H1 (cell line): ENCODE data around the gene VDR. TPM values are rescaled to one million over a fixed set of nuclear protein-coding genes. Genes with fewer than 3 reads are reported as not detected.
A peak's percentile ranks its signal among the peaks of the same experiment; 100 is the strongest.

ENCODE experiments used
- CTCF ChIA-PET: fragments of 300-600 bp; sonication (Branson Sonifier 250); formaldehyde crosslinking; loops from one replicate; lab custom pipeline; 2021; ENCODE audit not compliant: partially characterized antibody; lab: Charles Lee
- POLR2A ChIA-PET: fragments of 300-600 bp; sonication (Branson Sonifier 250); formaldehyde crosslinking; loops from one replicate; lab custom pipeline; 2021; ENCODE audit warnings: inconsistent platforms; ENCODE audit not compliant: partially characterized antibody; lab: Charles Lee
- DNase-seq, 2 experiments: peaks; one replicate each; pipeline versions ENCODE4 v3.0.0 to v3.0.0-alpha.2; 2010 to 2022; ENCODE audit warnings: low spot score in 2 of 2, low read depth in 1 of 2, mixed read lengths in 1 of 2
- FAIRE-seq: peaks from 2 replicates; lab custom pipeline; 2011; peaks lifted over from hg19 to GRCh38; lab: Jason Lieb, UNC
- H2AFZ ChIP-seq: 2 replicates; pipeline ENCODE4 v1.8.1; 2012; ENCODE audit warnings: low read length, inconsistent platforms
- H2AK5ac ChIP-seq: 2 replicates; pipeline ENCODE4 v1.6.1; 2013; ENCODE audit warnings: low read depth, low read length
- H2BK120ac ChIP-seq: replicated peaks from 2 replicates; pipeline ENCODE3; 2013; ENCODE audit warnings: low read depth, low read length, inconsistent platforms
- H2BK12ac ChIP-seq: 2 replicates; pipeline ENCODE4 v1.6.1; 2013; ENCODE audit warnings: low read depth, low read length
- H2BK15ac ChIP-seq: 2 replicates; pipeline ENCODE4 v1.6.1; 2013; ENCODE audit warnings: low read length
- H2BK20ac ChIP-seq: 2 replicates; pipeline ENCODE4 v1.6.1; 2013; ENCODE audit warnings: low read length
- H2BK5ac ChIP-seq: 2 replicates; pipeline ENCODE4 v1.6.1; 2013; ENCODE audit warnings: low read depth, low read length
- H3K14ac ChIP-seq: 2 replicates; pipeline ENCODE4 v1.6.1; 2013; ENCODE audit warnings: inconsistent platforms; ENCODE audit not compliant: insufficient read length
- H3K18ac ChIP-seq: 2 replicates; pipeline ENCODE4 v1.6.1; 2013; ENCODE audit warnings: low read length; ENCODE audit errors: extremely low read depth
- H3K23ac ChIP-seq: 2 replicates; pipeline ENCODE4 v1.6.1; 2013; ENCODE audit warnings: inconsistent platforms; ENCODE audit not compliant: insufficient read length
- H3K23me2 ChIP-seq: 2 replicates; pipeline ENCODE4 v1.6.1; 2013; ENCODE audit warnings: low read depth, low read length
- H3K27ac ChIP-seq: 2 replicates; pipeline ENCODE4 v1.6.1; 2011; ENCODE audit warnings: low read depth, low read length, inconsistent platforms
- H3K27me3 ChIP-seq, 4 experiments: replicated peaks in 1 of 4; 1 replicate in 1 of 4; 2 replicates in 3 of 4; pipeline versions ENCODE4 v1.6.1 to v1.8.1; 2011 to 2013; ENCODE audit warnings: low read length in 3 of 4, mild to moderate bottlenecking in 3 of 4, inconsistent platforms in 2 of 4, mixed read lengths in 2 of 4, moderate library complexity in 1 of 4; ENCODE audit not compliant: control insufficient read depth in 3 of 4, insufficient read depth in 3 of 4; ENCODE audit errors: extremely low read depth in 1 of 4
- H3K36me3 ChIP-seq, 4 experiments: 2 replicates each; pipeline versions ENCODE4 v1.6.1 to v1.8.1; 2011 to 2013; ENCODE audit warnings: mild to moderate bottlenecking in 4 of 4, low read length in 3 of 4, moderate library complexity in 2 of 4, control low read depth in 1 of 4, inconsistent platforms in 1 of 4; ENCODE audit not compliant: insufficient read depth in 4 of 4, control insufficient read depth in 2 of 4
- H3K4ac ChIP-seq: replicated peaks from 2 replicates; pipeline ENCODE3; 2013; ENCODE audit warnings: low read length, low read depth, mixed read lengths, inconsistent platforms; ENCODE audit not compliant: insufficient read length
- H3K4me1 ChIP-seq, 4 experiments: replicated peaks in 1 of 4; 1 replicate in 1 of 4; 2 replicates in 3 of 4; pipeline versions ENCODE4 v1.6.1 to v1.8.1; 2011 to 2013; ENCODE audit warnings: low read length in 3 of 4, inconsistent platforms in 2 of 4, mixed read lengths in 1 of 4; ENCODE audit not compliant: insufficient read depth in 4 of 4, control insufficient read depth in 3 of 4
- H3K4me2 ChIP-seq, 2 experiments: 2 replicates each; pipeline versions ENCODE4 v1.6.1 to v1.8.1; 2011 to 2013; ENCODE audit warnings: low read depth in 2 of 2, low read length in 2 of 2, control low read depth in 1 of 2, inconsistent platforms in 1 of 2, mild to moderate bottlenecking in 1 of 2; ENCODE audit not compliant: insufficient read depth in 1 of 2
- H3K4me3 ChIP-seq, 4 experiments: fragments of 200-600, 300-600 bp in 1 of 4; sonication (generic), shearing (Covaris generic), sonication (Bioruptor Twin) in 1 of 4; 2 replicates each; pipeline versions ENCODE4 v1.5.1 to v1.8.1; 2011 to 2016; ENCODE audit warnings: low read length in 4 of 4, low read depth in 3 of 4, control low read depth in 2 of 4, inconsistent platforms in 2 of 4, mild to moderate bottlenecking in 2 of 4, mixed read lengths in 1 of 4, moderate library complexity in 1 of 4; ENCODE audit not compliant: insufficient read depth in 2 of 4; ENCODE audit errors: extremely low read depth in 1 of 4
- H3K56ac ChIP-seq: replicated peaks from 2 replicates; pipeline ENCODE3; 2013; ENCODE audit warnings: low read depth, mild to moderate bottlenecking, mixed read lengths, low read length, inconsistent platforms; ENCODE audit not compliant: insufficient read length
- H3K79me1 ChIP-seq: 2 replicates; pipeline ENCODE4 v1.6.1; 2013; ENCODE audit warnings: low read depth, low read length, control low read depth
- H3K79me2 ChIP-seq, 2 experiments: 2 replicates each; pipeline versions ENCODE4 v1.6.1 to v1.8.1; 2012 to 2013; ENCODE audit warnings: low read length in 2 of 2, mild to moderate bottlenecking in 2 of 2, inconsistent platforms in 1 of 2; ENCODE audit not compliant: insufficient read depth in 2 of 2, control insufficient read depth in 1 of 2
- H3K9ac ChIP-seq, 4 experiments: replicated peaks in 1 of 4; 1 replicate in 1 of 4; 2 replicates in 3 of 4; pipeline versions ENCODE4 v1.6.1 to v1.8.1; 2011 to 2013; ENCODE audit warnings: low read depth in 3 of 4, low read length in 3 of 4, control low read depth in 2 of 4, mild to moderate bottlenecking in 2 of 4, moderate library complexity in 2 of 4, inconsistent platforms in 1 of 4; ENCODE audit errors: extremely low read depth in 1 of 4
- H3K9me3 ChIP-seq, 2 experiments: 2 replicates each; pipeline versions ENCODE4 v1.6.1 to v1.8.1; 2012 to 2013; ENCODE audit warnings: mild to moderate bottlenecking in 2 of 2, moderate library complexity in 2 of 2, control low read depth in 1 of 2, inconsistent platforms in 1 of 2, low read depth in 1 of 2, low read length in 1 of 2, mixed read lengths in 1 of 2; ENCODE audit not compliant: insufficient read depth in 2 of 2
- H4K20me1 ChIP-seq, 2 experiments: replicated peaks in 1 of 2; 2 replicates each; pipeline versions ENCODE3 to v1.8.1; 2011 to 2013; ENCODE audit warnings: inconsistent platforms in 2 of 2, low read length in 2 of 2, mild to moderate bottlenecking in 1 of 2; ENCODE audit not compliant: insufficient read depth in 2 of 2, control insufficient read depth in 1 of 2
- H4K5ac ChIP-seq: 2 replicates; pipeline ENCODE4 v1.6.1; 2013; ENCODE audit warnings: low read length, low read depth, mixed read lengths, inconsistent platforms; ENCODE audit not compliant: insufficient read length
- H4K8ac ChIP-seq: 2 replicates; pipeline ENCODE4 v1.8.0; 2013; ENCODE audit warnings: mild to moderate bottlenecking, moderate library complexity, low read length, inconsistent platforms; ENCODE audit not compliant: insufficient read depth; ENCODE audit errors: extremely low read depth
- H4K91ac ChIP-seq: replicated peaks from 2 replicates; pipeline ENCODE3; 2013; ENCODE audit warnings: low read length, mixed read lengths, inconsistent platforms; ENCODE audit not compliant: insufficient read length
- CBX8 ChIP-seq: fragments of 300-800, 300-1000 bp; sonication (generic); IDR thresholded peaks from 2 replicates; pipeline ENCODE4 v1.7.1; 2016; ENCODE audit warnings: low read depth, low read length, borderline replicate concordance
- CTBP2 ChIP-seq: IDR thresholded peaks from 2 replicates; pipeline ENCODE4 v1.7.0; 2011; ENCODE audit warnings: borderline replicate concordance, mild to moderate bottlenecking, moderate library complexity, mixed read lengths, low read length; ENCODE audit not compliant: insufficient read depth, insufficient read length
- EGR1 ChIP-seq: IDR thresholded peaks from 2 replicates; pipeline ENCODE4 v1.6.1; 2011; ENCODE audit warnings: low read depth, low read length, borderline replicate concordance
- JUND ChIP-seq: IDR thresholded peaks from 2 replicates; pipeline ENCODE4 v1.6.1; 2011; ENCODE audit warnings: mild to moderate bottlenecking, improper control_type of control experiment, low read length
- MAFK ChIP-seq: IDR thresholded peaks from 2 replicates; pipeline ENCODE4 v1.6.1; 2012; ENCODE audit warnings: low read depth, mild to moderate bottlenecking, improper control_type of control experiment, low read length
- POLR2A ChIP-seq, 2 experiments: IDR thresholded peaks; 1 replicate in 1 of 2; 2 replicates in 1 of 2; pipeline ENCODE4 v1.6.1; 2011; ENCODE audit warnings: low read depth in 2 of 2, low read length in 2 of 2, mild to moderate bottlenecking in 2 of 2; ENCODE audit errors: control extremely low read depth in 1 of 2
- POU5F1 ChIP-seq: IDR thresholded peaks from 2 replicates; pipeline ENCODE4 v1.6.1; 2011; ENCODE audit warnings: low read depth, mild to moderate bottlenecking, low read length, moderate library complexity
- TBP ChIP-seq: IDR thresholded peaks from 2 replicates; pipeline ENCODE4 v1.6.1; 2011; ENCODE audit warnings: low read depth, low read length, improper control_type of control experiment
- WGBS, 2 experiments: shearing (Covaris generic) in 1 of 2; methylation state at CpG; one replicate each; pipeline versions ENCODE4 v1.1.6 to v1.1.7; 2013 to 2015; ENCODE audit warnings: low lambda C conversion rate in 2 of 2, mixed read lengths in 2 of 2, inconsistent platforms in 1 of 2, low coverage in 1 of 2, missing lambda C conversion rate in 1 of 2; ENCODE audit not compliant: insufficient replicate concordance in 2 of 2, insufficient coverage in 1 of 2, insufficient read length in 1 of 2; ENCODE audit errors: extremely low coverage in 1 of 2, missing lambda C conversion rate in 1 of 2; 5-methylcytosine and 5-hydroxymethylcytosine counted together
- polyA plus RNA-seq, 7 experiments: library from polyadenylated mRNA; depleted of rRNA in 3 of 7; stranded (reverse) in 5 of 7; unstranded in 2 of 7; fragments of >200 nt in 5 of 7; fragments of 200-250 nt in 2 of 7; gene quantifications; 1 replicate in 5 of 7; 2 replicates in 1 of 7; 4 replicates in 1 of 7; pipeline versions ENCODE4 v1.2.1 to v1.2.3, GENCODE V29; 2011 to 2013; ENCODE audit warnings: missing spikeins in 2 of 7, mixed read lengths in 2 of 7
- total RNA-seq: library from RNA; stranded (reverse); fragmentation: NEBNext Ultra II Directional; extraction: Animal tissue kit (Norgen Biotek cat#: 25700); gene quantifications from 2 replicates; pipeline ENCODE4 v1.2.1, GENCODE V29; 2021
- TF ChIP-seq, protein P1 (sequence below): IDR thresholded peaks from 2 replicates; pipeline ENCODE4 v1.6.1; 2012; ENCODE audit warnings: inconsistent platforms

VDR gene
- total and polyA plus RNA-seq, 2 of the 8 experiments (the other 6 are each of a cell fraction or from before 2014, with no cell fraction given): 0.44 to 0.65 TPM

DNA sequence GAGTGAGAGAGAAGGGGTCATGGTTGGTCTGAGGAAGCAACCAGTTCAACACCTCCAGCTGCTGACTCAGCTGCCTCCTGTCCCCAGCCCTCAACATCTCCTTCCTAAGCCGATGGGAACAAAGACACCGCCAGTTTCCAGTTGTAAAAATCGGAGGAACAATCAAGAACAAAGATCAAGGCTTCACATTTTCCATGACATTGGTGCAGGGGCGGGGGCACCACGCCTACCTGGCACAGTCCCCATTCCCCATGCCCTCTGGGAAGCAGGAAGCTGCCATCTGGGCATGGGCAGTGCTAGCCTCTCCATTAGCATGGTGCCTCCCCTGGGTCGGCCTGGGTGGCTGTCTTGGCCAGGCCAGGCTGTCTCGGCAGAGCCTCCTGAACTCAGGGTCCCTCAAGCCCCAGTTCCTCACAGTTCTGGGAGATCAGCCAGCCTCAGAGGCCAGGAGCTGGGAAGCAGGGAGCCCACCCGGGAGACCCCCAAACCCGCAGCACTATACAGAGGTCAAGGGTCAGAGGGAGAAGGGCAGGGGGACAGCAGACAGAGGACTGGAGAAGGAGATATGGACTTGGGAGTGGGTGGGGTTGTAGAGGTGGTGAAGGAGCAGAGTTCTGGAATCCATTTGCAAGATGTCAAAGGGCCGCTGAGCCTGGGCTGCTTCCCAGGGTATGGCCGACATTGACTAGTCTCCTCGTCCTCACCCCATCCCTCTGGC lies 39.0 kb upstream of the VDR start:
- Histone ChIP-seq H3K9me3 (no peaks in the 10 kb centered on the region), H4K5ac (no peak overlapping the region), H3K4me3 (no peak overlapping the region), H4K20me1 (peaks cover 0 to 2% of the 10 kb centered on the region in 2 experiments), H2BK20ac (0 out of 2 replicates have a peak overlapping the region, but pooled peaks have one; percentile 13), H4K8ac (no peak overlapping the region), H3K27me3 (peaks cover 0 to 20% (median 16%) of the 10 kb centered on the region in 4 experiments; a peak in 5 of 7 replicates), H4K91ac (no peak overlapping the region), H2AK5ac (no peak overlapping the region), H3K4me2 (no peak overlapping the region; a peak in 1 of 4 replicates), H2BK15ac (peak overlapping the region; percentile 81), H3K4ac (no peak overlapping the region), H3K9ac (no peak overlapping the region), H3K36me3 (no peaks in the 10 kb centered on the region), H3K79me2 (no peaks in the 10 kb centered on the region), H3K23ac (no peak overlapping the region), H3K14ac (no peak overlapping the region), H3K79me1 (no peaks in the 10 kb centered on the region), H2BK12ac (0 out of 2 replicates have a peak overlapping the region, but pooled peaks have one; percentile 50), H2AFZ (no peak overlapping the region), H2BK5ac (peak overlapping the region; percentile 30; the same call in 1 of the 2 replicates), H3K18ac (no peak overlapping the region; the same call in 1 of the 2 replicates), H2BK120ac (no peak overlapping the region), H3K27ac (no peak overlapping the region), H3K56ac (no peak overlapping the region), H3K23me2 (peaks cover 6% of the 10 kb centered on the region), H3K4me1 (peaks cover 0 to 16% (median 13%) of the 10 kb centered on the region in 4 experiments; a peak in 5 of 7 replicates)
- TF ChIP-seq TBP (no peak), POLR2A (IDR thresholded peaks at IDR 0.05; ENCODE audit: control extremely low read depth in 1 of 2, low read depth in 2 of 2, low read length in 2 of 2) (no peak), CTBP2 (no peak), JUND (no peak), POU5F1 (no peak), MAFK (no peak), CBX8 (no peak), EGR1 (no peak)
- TF ChIP-seq, protein P1, sequence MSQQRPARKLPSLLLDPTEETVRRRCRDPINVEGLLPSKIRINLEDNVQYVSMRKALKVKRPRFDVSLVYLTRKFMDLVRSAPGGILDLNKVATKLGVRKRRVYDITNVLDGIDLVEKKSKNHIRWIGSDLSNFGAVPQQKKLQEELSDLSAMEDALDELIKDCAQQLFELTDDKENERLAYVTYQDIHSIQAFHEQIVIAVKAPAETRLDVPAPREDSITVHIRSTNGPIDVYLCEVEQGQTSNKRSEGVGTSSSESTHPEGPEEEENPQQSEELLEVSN: no peak
- CTCF ChIA-PET: interaction anchor here (0.6 to 2.6 kb wide), 6 partner anchors 20 to 242 kb away, joined by 3 to 7 read pairs (median 3); partner anchors contain the start of genes TMEM106C and VDR
- 83% methylated on average over 11 of the region's 12 CpGs; no CpG with 5 or more reads in 1 of the 2 experiments for WGBS, 2 experiments
- DNase-seq: no peak
- POLR2A ChIA-PET: interaction anchor here (1.1 kb wide), 1 partner anchor 38 kb away, joined by 3 read pairs; no protein-coding TSS in a partner anchor
- FAIRE-seq: no peak
